GM18867 (cell line): Measurements from ENCODE around the gene ABTB2.

Experiments
- ATAC-seq: cut with Tn5 transposase; IDR thresholded peaks from one replicate; pipeline ENCODE4 v1.9.1; 2021; ENCODE audit warnings: mild to moderate bottlenecking, moderate library complexity; ENCODE audit not compliant: unreplicated experiment

ABTB2 gene

GRCh38 chr11:34243600-34244464 lies 114.0 kb downstream of the ABTB2 start:
- ATAC-seq = peak; percentile 74

DNA sequence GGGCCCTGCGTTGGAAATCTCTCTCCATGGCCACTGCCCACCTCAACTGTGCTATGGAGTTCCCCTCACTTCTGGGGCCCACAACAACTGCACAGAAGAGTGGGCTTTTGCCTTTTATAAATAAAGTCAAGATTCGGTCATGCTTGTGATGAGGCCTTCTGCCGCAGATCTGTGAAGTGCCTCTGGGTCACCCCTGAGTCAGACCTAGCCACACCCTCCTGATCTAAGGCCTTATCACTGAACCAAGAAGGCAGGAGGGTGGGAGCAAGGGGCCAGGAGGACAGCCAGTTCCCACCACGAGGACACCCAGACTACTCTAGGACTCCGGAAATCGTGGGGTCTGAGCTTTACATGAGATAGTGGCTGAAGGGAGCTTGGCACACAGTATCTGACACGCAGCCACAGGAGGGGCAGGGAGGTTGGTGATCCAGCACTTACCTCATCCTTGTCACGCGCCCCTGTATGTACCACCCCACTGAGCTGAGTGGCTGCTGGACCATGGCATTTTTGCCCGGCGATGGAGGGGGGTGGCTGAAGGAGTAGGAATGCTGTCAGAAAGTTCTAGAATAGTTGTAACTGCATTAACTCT lies 115.7 kb downstream of the ABTB2 start:
- ATAC-seq = no peak

- ATAC-seq = no peak
These were observed 117.7 kb downstream of the ABTB2 start for GRCh38 chr11:34240150-34240494.

GRCh38 chr11:34239465-34240149 lies 118.2 kb downstream of the ABTB2 start:
- peak; percentile 28 for ATAC-seq

GRCh38 chr11:34238966-34239365 lies 118.8 kb downstream of the ABTB2 start:
- no peak for ATAC-seq

DNA sequence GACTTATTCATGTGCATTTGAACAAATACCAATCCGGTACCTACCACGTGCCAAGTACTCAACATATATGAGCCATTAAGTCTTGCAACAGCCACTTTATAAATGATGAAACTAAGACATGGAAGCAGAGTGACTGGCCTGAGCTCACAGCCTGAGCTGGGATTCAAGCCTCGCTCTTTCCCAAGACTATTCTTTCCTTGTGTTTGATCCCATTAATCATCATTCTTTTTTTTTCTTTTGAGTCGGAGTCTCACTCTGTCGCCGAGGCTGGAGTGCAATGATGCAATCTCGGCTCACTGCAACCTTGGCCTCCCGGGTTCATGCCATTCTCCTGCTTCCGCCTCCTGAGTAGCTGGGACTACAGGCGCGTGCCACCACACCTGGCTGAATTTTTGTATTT lies 119.3 kb downstream of the ABTB2 start:
- ATAC-seq = no peak

DNA sequence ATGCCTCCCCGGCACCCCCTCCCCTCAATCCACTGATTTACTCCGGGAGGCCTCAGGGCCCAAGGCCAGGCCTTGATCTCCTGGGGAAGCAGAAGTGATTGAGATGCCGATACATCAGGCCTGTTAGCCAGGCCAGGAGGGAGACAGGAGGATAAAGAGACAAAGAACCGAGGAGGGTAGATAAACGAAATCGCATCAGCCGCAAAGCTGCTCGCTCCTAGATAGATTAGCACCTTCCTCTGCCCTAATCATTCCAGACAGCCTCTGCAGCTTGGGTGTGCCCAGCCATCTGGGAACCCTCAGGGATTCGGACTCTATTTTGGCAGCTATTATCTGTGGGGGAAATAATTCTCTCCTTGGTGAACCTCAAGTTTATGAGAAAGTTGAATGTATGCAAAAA lies 121.2 kb downstream of the ABTB2 start:
- no peak for ATAC-seq

DNA sequence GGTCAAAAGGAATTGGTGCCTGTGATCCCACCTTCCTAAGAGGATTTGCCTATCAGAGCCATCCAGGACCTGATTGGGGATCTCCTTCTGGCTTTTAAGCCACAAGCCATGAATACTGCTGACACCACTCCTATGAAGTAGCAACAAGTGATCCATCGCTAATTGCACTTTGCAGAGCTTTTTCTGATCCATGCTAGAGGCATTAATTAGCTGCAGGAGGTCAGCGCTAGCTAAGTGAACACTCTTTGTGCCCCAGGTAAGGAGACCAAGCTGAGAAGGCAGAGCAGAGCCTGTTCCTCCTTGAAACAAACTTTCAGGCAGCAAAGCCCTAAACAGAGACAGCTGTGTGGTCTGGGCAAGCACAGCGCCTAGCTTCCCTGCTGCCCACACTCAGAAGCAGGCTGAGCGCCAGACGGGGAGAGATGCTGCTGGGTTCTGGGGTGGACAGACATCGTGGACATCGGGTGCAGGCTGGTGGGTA lies 122.2 kb downstream of the ABTB2 start:
- no peak for ATAC-seq

- peak; percentile 53 for ATAC-seq
These were observed 122.6 kb downstream of the ABTB2 start for GRCh38 chr11:34235189-34235588.

DNA sequence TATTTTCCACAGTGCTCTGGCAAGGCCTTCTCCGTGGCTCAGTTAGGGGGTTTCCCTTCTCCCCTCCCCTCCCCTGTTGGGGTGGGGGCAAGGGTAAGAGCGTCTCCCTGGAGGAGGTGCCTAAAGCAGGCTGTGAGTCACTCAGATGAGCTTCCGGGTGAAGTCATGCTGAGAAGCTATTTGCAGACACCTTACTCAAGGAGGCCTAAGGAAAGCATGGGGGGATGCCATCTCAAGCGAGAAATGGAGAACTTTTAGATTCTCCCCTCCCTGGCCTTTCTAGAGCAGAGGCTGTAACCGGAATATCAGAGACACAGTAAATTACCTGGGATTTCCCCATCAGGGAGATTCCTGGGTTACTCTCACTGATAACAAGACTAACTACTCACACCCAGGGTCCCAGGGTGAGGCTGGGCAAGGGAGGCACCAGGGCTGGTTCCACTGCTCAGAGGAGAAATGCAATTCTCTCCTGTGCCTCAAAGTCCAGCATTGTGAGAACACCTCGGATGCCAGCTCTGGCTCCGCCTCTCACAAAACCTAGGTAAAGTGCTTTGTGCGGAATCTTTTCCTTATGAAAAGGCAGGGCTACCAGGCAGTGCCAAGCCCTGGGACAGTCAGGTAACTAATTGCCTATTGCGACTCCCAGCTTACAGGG lies 123.6 kb downstream of the ABTB2 start:
- ATAC-seq = peak; percentile 41

GRCh38 chr11:34233215-34233614 lies 124.6 kb downstream of the ABTB2 start:
- no peak for ATAC-seq

DNA sequence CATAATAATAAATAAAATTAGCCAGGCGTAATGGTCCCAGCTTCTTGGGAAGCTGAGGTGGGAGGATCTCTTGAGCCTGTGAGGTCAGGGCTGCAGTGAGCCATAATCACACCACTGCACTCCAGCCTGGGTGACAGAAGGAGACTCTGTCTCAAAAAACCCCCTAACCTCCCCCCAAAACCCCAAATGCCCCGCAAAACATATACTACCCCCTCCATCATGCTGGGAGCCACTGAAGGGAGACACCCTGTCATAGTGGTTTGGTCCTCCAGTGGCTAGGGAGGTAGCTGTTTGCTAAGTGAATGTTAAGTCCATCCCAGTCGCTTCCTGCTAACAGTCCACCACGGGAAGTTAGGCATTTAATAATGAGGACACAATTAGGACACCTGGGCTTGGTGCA lies 125.0 kb downstream of the ABTB2 start:
- no peak for ATAC-seq

- no peak for ATAC-seq
These were observed 131.6 kb downstream of the ABTB2 start for GRCh38 chr11:34226210-34226609.

DNA sequence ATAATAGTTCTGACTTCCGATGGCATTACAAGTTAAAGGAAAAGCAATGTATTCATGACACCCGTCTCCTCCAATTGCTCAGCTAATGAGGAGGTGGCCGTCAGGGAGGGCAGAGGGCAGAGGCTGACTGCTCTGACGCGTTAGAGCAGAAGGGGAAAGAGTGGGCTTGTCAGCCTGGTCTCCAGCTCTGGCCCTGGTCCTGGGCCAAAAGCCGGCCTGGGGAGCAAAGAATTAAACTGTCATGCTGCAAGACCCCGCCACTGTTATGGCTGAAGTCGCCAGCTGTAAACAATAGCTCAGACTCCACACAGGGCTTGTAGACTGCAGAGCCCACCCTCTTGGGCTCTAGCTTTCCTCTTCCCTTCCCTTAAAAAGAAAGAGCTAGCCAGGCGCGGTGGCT lies 132.7 kb downstream of the ABTB2 start:
- ATAC-seq = no peak

DNA sequence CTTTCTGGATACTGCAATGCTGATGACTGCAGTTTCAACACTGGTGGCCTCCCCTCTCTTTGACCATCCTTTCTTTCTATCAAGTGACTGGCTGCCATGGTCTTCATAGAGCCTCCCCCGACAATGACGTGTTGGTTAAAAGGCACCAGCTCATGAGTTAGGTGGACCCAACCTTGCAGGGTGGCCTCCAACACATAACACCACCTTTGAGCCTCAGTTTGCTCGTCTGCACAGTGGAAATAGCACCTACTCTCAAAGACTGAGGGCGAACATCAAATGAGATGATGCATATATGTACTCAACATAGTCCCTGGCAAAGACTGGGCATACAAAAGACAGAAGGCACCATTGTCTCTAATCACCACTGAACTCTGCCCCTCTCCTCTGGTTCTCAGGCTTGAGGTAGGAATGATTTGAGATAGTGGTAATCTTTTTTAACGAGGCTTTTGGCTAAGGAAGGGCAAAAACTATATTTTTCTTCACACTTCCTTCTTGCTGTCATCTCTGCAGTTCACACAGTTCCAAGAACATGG lies 133.3 kb downstream of the ABTB2 start:
- no peak for ATAC-seq

DNA sequence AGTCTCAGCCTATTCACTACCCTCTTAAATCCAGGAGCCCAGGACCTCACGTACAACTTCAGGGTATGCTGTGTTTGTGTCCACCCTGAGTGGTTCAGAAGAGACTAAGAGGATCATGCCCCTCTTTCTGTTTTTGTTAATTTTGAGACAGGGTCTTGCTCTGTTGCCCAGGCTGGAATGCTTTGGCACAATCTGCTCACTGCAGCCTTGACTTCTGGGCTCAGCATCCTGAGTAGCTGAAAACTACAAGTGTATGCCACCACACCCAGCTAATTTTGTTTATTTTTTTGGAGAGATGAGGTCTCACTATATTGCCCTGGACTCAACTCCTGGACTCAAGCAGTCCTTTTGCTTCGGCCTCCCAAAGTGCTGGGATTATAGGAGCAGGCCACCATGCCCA lies 133.9 kb downstream of the ABTB2 start:
- ATAC-seq = no peak

GRCh38 chr11:34223021-34223813 lies 134.6 kb downstream of the ABTB2 start:
- no peak for ATAC-seq

DNA sequence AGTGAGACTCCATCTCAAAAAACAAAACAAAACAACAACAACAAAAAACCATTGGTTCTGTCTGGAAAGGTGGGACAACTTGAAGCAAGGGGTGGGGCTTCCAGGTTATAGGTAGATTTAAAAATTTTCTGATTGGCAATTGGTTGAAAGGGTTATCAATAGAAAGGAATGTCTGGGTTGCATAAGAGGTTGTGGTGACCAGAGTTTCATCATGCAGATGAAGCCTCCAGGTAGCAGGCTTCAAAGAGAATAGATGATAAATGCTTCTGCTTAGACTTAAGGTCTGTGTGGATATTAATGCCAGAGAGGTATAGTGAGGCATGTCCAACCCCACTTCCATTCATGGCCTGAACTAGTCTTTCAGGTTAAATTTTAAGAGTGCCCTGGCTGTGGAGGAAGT lies 135.8 kb downstream of the ABTB2 start:
- no peak for ATAC-seq

- no peak for ATAC-seq
These were observed 137.9 kb downstream of the ABTB2 start for GRCh38 chr11:34219941-34220370.

DNA sequence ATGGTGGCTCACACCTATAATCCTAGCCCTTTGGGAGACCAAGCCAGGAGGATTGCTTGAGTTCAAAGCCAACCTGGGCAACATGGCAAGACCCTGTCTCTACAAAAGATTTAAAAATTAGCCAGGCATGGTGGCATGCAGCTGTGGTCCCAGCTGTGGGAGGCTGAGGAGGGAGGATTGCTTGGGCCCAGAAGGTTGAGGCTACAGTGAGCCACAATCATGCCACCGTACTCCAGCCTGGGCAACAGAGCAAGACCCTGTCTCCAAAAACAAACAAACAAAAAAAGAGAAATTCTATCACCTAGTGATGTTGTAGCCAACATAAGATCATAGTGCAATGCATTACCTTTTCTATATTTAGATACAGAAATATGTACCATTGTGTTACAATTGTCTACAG lies 138.5 kb downstream of the ABTB2 start:
- ATAC-seq = no peak
